CD4-positive, alpha-beta T cell treated with Interleukin-2 at 100 ng/mL for 4 hours (primary cell): ENCODE measurements around the gene MED16.
"Not testable (repeated sequence)": the region's sequence is repeated elsewhere in the genome, so short reads cannot be mapped to it uniquely, and the experiment has no call there.

ENCODE experiments used
- DNase-seq: peaks from one replicate; pipeline ENCODE4 v3.0.0-alpha.2; 2020; ENCODE audit warnings: low spot score

Gene MED16

GRCh38 chr19:853614-854220 lies 39.3 kb downstream of the MED16 start:
- not testable (repeated sequence) for DNase-seq

- no peak for DNase-seq
Measured at GRCh38 chr19:853014-853585, 39.9 kb downstream of the MED16 start.

GRCh38 chr19:852136-853013 lies 40.6 kb downstream of the MED16 start, which contains the start of gene ELANE:
TSS of gene ELANE (plus strand) at chr19:852303. CDS start at chr19:852329, 26 bp downstream.
- DNase-seq: no peak

GRCh38 chr19:850979-851335 lies 42.0 kb downstream of the MED16 start:
- no peak for DNase-seq

GRCh38 chr19:850221-850978 lies 42.6 kb downstream of the MED16 start:
- no peak for DNase-seq

GRCh38 chr19:849195-849594 lies 43.8 kb downstream of the MED16 start:
- DNase-seq: not testable (repeated sequence)

- DNase-seq: no peak
Measured at GRCh38 chr19:848386-848921, 44.5 kb downstream of the MED16 start.

- DNase-seq: no peak
Measured at GRCh38 chr19:845707-846521, 47.1 kb downstream of the MED16 start.

GRCh38 chr19:844546-844971 lies 48.4 kb downstream of the MED16 start:
- DNase-seq: no peak

- no peak for DNase-seq
Measured at GRCh38 chr19:843836-844545, 49.0 kb downstream of the MED16 start.

GRCh38 chr19:843180-843835 lies 49.7 kb downstream of the MED16 start:
- no peak for DNase-seq

GRCh38 chr19:842802-843179 lies 50.2 kb downstream of the MED16 start:
- not testable (repeated sequence) for DNase-seq

- DNase-seq: no peak
Measured at GRCh38 chr19:840519-841206, 52.3 kb downstream of the MED16 start, which contains the start of gene PRTN3. TSS of gene PRTN3 (plus strand) at chr19:840999. CDS start at chr19:841009, 10 bp downstream.

GRCh38 chr19:835210-835810 lies 57.7 kb downstream of the MED16 start:
- no peak for DNase-seq

- no peak for DNase-seq
Measured at GRCh38 chr19:834216-834615, 58.8 kb downstream of the MED16 start.

- DNase-seq: no peak
Measured at GRCh38 chr19:831407-832369, 61.3 kb downstream of the MED16 start.

GRCh38 chr19:829129-829758 lies 63.7 kb downstream of the MED16 start:
- DNase-seq: no peak
